Osteocyte (in vitro differentiated cells): ENCODE measurements around the gene KIRREL2. TPM values are rescaled to one million over a fixed set of nuclear protein-coding genes. Genes with fewer than 3 reads are reported as not detected.

ENCODE experiments used
- DNase-seq: peaks from one replicate; pipeline ENCODE4 v3.0.0; 2021; ENCODE audit warnings: mixed read lengths; ENCODE audit not compliant: unreplicated experiment; ENCODE audit errors: extremely low spot score
- H3K27ac Mint-ChIP-seq: one replicate; pipeline ENCODE4 v1.8.0; 2021; ENCODE audit warnings: mild to moderate bottlenecking, mixed read lengths; ENCODE audit not compliant: unreplicated experiment
- H3K27me3 Mint-ChIP-seq: one replicate; pipeline ENCODE4 v1.8.0; 2021; ENCODE audit warnings: mixed read lengths; ENCODE audit not compliant: unreplicated experiment
- H3K36me3 Mint-ChIP-seq: one replicate; pipeline ENCODE4 v1.8.0; 2021; ENCODE audit warnings: mixed read lengths; ENCODE audit not compliant: unreplicated experiment
- H3K4me1 Mint-ChIP-seq: one replicate; pipeline ENCODE4 v1.8.0; 2021; ENCODE audit warnings: mixed read lengths; ENCODE audit not compliant: unreplicated experiment
- H3K4me3 Mint-ChIP-seq: one replicate; pipeline ENCODE4 v1.8.0; 2021; ENCODE audit warnings: mild to moderate bottlenecking, moderate library complexity, mixed read lengths; ENCODE audit not compliant: unreplicated experiment
- H3K9me3 Mint-ChIP-seq: one replicate; pipeline ENCODE4 v1.8.0; 2021; ENCODE audit warnings: mixed read lengths; ENCODE audit not compliant: unreplicated experiment
- CTCF ChIP-seq: fragments of 200-600 bp; sonication (generic); IDR thresholded peaks from 2 replicates; pipeline ENCODE4 v1.5.0; 2021; ENCODE audit warnings: antibody characterized with exemption, mild to moderate bottlenecking, moderate library complexity
- total RNA-seq: library from RNA; stranded (reverse); gene quantifications from 2 replicates; pipeline ENCODE4 v1.2.1, GENCODE V29; 2021

Gene KIRREL2
- total RNA-seq, 1 donor from 2014 or later = not detected

- TF ChIP-seq CTCF = no peak
- H3K27ac Mint-ChIP-seq = no peak overlapping the region
- no peaks in the 10 kb centered on the region for H3K9me3 Mint-ChIP-seq
- H3K4me1 Mint-ChIP-seq = no peaks in the 10 kb centered on the region
- no peak for DNase-seq
- no peaks in the 10 kb centered on the region for H3K36me3 Mint-ChIP-seq
- peaks cover 5% of the 10 kb centered on the region for H3K27me3 Mint-ChIP-seq
- no peak overlapping the region for H3K4me3 Mint-ChIP-seq
Observed at GRCh38 chr19:35915443-35915842, 58.7 kb downstream of the KIRREL2 start.

Other genes starting within 250 kb of the KIRREL2 start
- gene HAUS5, start 244.2 kb upstream of the KIRREL2 start, total RNA-seq = 15.0 and 16.6 TPM in 2 replicates
- 88.9 and 95.3 TPM in 2 replicates for gene RBM42, start 227.9 kb upstream of the KIRREL2 start, total RNA-seq
- gene ETV2, start 215.2 kb upstream of the KIRREL2 start, total RNA-seq = 1.2 and 1.3 TPM in 2 replicates
- gene COX6B1, start 208.6 kb upstream of the KIRREL2 start, total RNA-seq = 317 and 370 TPM in 2 replicates
- gene UPK1A, start 190.4 kb upstream of the KIRREL2 start, total RNA-seq = not detected in 2 replicates
- gene ZBTB32, start 152.4 kb upstream of the KIRREL2 start, total RNA-seq = not detected in 2 replicates
- gene KMT2B, start 138.9 kb upstream of the KIRREL2 start, total RNA-seq = 45.1 and 45.3 TPM in 2 replicates
- 2.3 and 3.1 TPM in 2 replicates for gene IGFLR1, start 114.5 kb upstream of the KIRREL2 start, total RNA-seq
- 35.9 and 44.9 TPM in 2 replicates for gene U2AF1L4, start 111.5 kb upstream of the KIRREL2 start, total RNA-seq
- 71.4 and 72.6 TPM in 2 replicates for gene PSENEN, start 111.3 kb upstream of the KIRREL2 start, total RNA-seq
- gene LIN37, start 108.3 kb upstream of the KIRREL2 start, total RNA-seq = 14.1 and 15.7 TPM in 2 replicates
- gene HSPB6, start 99.9 kb upstream of the KIRREL2 start, total RNA-seq = 0.37 and 0.64 TPM in 2 replicates
- 19.8 and 20.9 TPM in 2 replicates for gene PROSER3, start 98.7 kb upstream of the KIRREL2 start, total RNA-seq
- gene ARHGAP33, start 81.3 kb upstream of the KIRREL2 start, total RNA-seq = 10.1 and 15.2 TPM in 2 replicates
- not detected in 2 replicates for gene PRODH2, start 44.1 kb upstream of the KIRREL2 start, total RNA-seq
- gene NPHS1, start 4.4 kb upstream of the KIRREL2 start, total RNA-seq = not detected in 2 replicates
- gene APLP1, start 11.7 kb downstream of the KIRREL2 start, total RNA-seq = 12.6 and 14.7 TPM in 2 replicates
- 6.2 and 6.8 TPM in 2 replicates for gene NFKBID, start 43.6 kb downstream of the KIRREL2 start, total RNA-seq
- 0.81 and 0.97 TPM in 2 replicates for gene HCST, start 45.6 kb downstream of the KIRREL2 start, total RNA-seq
- not detected in 2 replicates for gene TYROBP, start 51.4 kb downstream of the KIRREL2 start, total RNA-seq
- 24.3 and 25.0 TPM in 2 replicates for gene LRFN3, start 79.5 kb downstream of the KIRREL2 start, total RNA-seq
- 15.4 and 15.5 TPM in 2 replicates for gene SDHAF1, start 138.3 kb downstream of the KIRREL2 start, total RNA-seq
- 0.55 TPM in 1 of 2 replicates, not detected in the other for gene SYNE4, start 151.9 kb downstream of the KIRREL2 start, total RNA-seq
- gene ALKBH6, start 157.3 kb downstream of the KIRREL2 start, total RNA-seq = 13.0 and 16.0 TPM in 2 replicates
- gene CLIP3, start 176.0 kb downstream of the KIRREL2 start, total RNA-seq = 72.8 and 78.3 TPM in 2 replicates
- gene THAP8, start 197.4 kb downstream of the KIRREL2 start, total RNA-seq = 7.3 and 8.0 TPM in 2 replicates
- gene WDR62, start 198.0 kb downstream of the KIRREL2 start, total RNA-seq = 4.6 and 4.9 TPM in 2 replicates